GM12891 (cell line): ENCODE results near the gene ARR3.
"Not testable (repeated sequence)": the region's sequence is repeated elsewhere in the genome, so short reads cannot be mapped to it uniquely, and the experiment has no call there.

Experiments
- PAX5 ChIP-seq: IDR thresholded peaks from 2 replicates; pipeline ENCODE4 v1.6.1; 2011; ENCODE audit warnings: low read length, moderate library complexity, mild to moderate bottlenecking; ENCODE audit not compliant: insufficient read depth, severe bottlenecking
- POLR2A ChIP-seq: IDR thresholded peaks from 2 replicates; pipeline ENCODE4 v1.6.1; 2011; ENCODE audit warnings: low read depth, low read length, control low read depth
- POLR2AphosphoS5 ChIP-seq: IDR thresholded peaks from 2 replicates; pipeline ENCODE4 v1.6.1; 2011; ENCODE audit warnings: low read depth, low read length, control low read depth
- POU2F2 ChIP-seq: IDR thresholded peaks from 2 replicates; pipeline ENCODE4 v1.6.1; 2011; ENCODE audit warnings: low read depth, mild to moderate bottlenecking, control low read depth, low read length, moderate library complexity
- SPI1 ChIP-seq: IDR thresholded peaks from 2 replicates; pipeline ENCODE4 v1.6.1; 2011; ENCODE audit warnings: low read depth, low read length, control low read depth
- TAF1 ChIP-seq: IDR thresholded peaks from 2 replicates; pipeline ENCODE4 v1.6.1; 2011; ENCODE audit warnings: low read depth, low read length, control low read depth

- TF ChIP-seq POLR2A, TAF1, POLR2AphosphoS5, PAX5, SPI1, POU2F2: not testable (repeated sequence)
Observed at GRCh38 chrX:70243601-70244000, 24.5 kb upstream of the ARR3 start.
